ENCODE results near the gene ITGA5.

The ITGA5 gene

DNA sequence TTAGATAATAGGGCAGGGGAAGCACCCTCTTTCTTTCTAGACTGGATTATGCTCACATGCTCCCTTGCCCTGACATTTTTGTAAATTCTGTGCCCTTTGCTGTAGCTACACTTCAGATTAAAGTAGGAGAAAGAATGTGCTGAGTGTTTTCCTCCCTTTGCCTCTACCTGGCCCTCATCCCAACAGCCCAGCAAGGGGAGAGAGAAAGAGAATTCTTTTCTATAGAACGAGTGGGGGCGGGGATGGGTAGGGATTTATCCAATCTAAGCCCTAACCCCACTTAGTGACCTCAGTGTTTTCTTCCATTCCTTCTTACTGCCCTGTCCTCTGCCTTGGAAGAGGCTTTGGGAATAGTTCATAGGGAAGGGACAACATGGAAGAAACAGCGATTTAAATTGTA, 68.3 kb downstream of the ITGA5 start:
- no peak for DNase-seq

DNA sequence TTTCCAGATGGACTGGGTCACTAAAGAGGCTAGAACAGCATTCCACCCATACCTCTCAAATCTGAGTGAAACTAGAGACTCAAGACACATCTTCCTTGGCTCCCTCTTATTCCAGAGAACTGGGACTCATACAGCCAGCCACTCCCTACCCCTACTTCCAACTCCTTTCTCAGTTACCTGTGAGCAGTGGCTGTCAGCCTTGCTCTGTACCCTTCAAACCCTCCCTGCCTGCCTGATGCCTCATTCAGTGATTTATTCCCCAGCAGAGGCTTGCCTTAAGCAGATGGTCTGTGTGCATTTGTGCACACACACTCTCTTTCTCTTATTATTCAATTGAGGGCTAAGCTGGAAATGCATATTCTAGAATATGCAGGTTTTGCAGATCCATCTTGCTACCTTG, 69.4 kb downstream of the ITGA5 start:
- DNase-seq: no peak

GRCh38 chr12:54349036-54349435, 70.0 kb downstream of the ITGA5 start:
- DNase-seq: no peak
